ENCODE data around the gene TMIGD1.

Gene TMIGD1

GRCh38 chr17:30333503-30334360 lies at the start of gene TMIGD1:
TSS of gene TMIGD1 (minus strand) at chr17:30334057. CDS start at chr17:30332133, 1,924 bp downstream.
- DNase-seq, result no peak

- no peak for DNase-seq
Measured at GRCh38 chr17:30382345-30382744, 48.5 kb upstream of the TMIGD1 start.

GRCh38 chr17:30381340-30381659 lies 47.4 kb upstream of the TMIGD1 start:
- no peak for DNase-seq

GRCh38 chr17:30380643-30381339 lies 46.9 kb upstream of the TMIGD1 start:
- DNase-seq, result no peak

GRCh38 chr17:30379903-30380381 lies 46.1 kb upstream of the TMIGD1 start:
- no peak for DNase-seq

- no peak for DNase-seq
Measured at GRCh38 chr17:30379303-30379902, 45.5 kb upstream of the TMIGD1 start.

- peak; percentile 90 for DNase-seq
Measured at GRCh38 chr17:30378825-30379302, 45.0 kb upstream of the TMIGD1 start, which contains the start of gene CPD. TSS of gene CPD (plus strand) at chr17:30378927. CDS start at chr17:30378981, 54 bp downstream.

GRCh38 chr17:30378241-30378824 lies 44.5 kb upstream of the TMIGD1 start:
- no peak for DNase-seq

GRCh38 chr17:30377574-30378240 lies 43.9 kb upstream of the TMIGD1 start:
- no peak for DNase-seq

GRCh38 chr17:30376621-30377452 lies 43.0 kb upstream of the TMIGD1 start:
- DNase-seq, result peak; percentile 75

- DNase-seq, result no peak
Measured at GRCh38 chr17:30375661-30376060, 41.8 kb upstream of the TMIGD1 start.

GRCh38 chr17:30372755-30373154 lies 38.9 kb upstream of the TMIGD1 start:
- peak; percentile 34 for DNase-seq

- DNase-seq, result no peak
Measured at GRCh38 chr17:30369995-30370394, 36.1 kb upstream of the TMIGD1 start.

GRCh38 chr17:30368912-30369720 lies 35.3 kb upstream of the TMIGD1 start:
- DNase-seq, result no peak

- DNase-seq, result no peak
Measured at GRCh38 chr17:30366536-30366935, 32.7 kb upstream of the TMIGD1 start.

GRCh38 chr17:30363715-30364202 lies 29.9 kb upstream of the TMIGD1 start:
- DNase-seq, result peak; percentile 31

GRCh38 chr17:30361766-30362279 lies 28.0 kb upstream of the TMIGD1 start:
- DNase-seq, result no peak

- DNase-seq, result no peak
Measured at GRCh38 chr17:30360086-30360808, 26.4 kb upstream of the TMIGD1 start.

GRCh38 chr17:30358055-30358760 lies 24.4 kb upstream of the TMIGD1 start:
- DNase-seq, result no peak
